Measurements from ENCODE around the gene FBLL1. TPM values are rescaled to one million over a fixed set of nuclear protein-coding genes. Genes with fewer than 3 reads are reported as not detected.

Gene FBLL1
- total and polyA plus RNA-seq, 9 of the 15 experiments (the other 6 are each of a cell fraction or from before 2014, with no cell fraction given) = not detected

DNA sequence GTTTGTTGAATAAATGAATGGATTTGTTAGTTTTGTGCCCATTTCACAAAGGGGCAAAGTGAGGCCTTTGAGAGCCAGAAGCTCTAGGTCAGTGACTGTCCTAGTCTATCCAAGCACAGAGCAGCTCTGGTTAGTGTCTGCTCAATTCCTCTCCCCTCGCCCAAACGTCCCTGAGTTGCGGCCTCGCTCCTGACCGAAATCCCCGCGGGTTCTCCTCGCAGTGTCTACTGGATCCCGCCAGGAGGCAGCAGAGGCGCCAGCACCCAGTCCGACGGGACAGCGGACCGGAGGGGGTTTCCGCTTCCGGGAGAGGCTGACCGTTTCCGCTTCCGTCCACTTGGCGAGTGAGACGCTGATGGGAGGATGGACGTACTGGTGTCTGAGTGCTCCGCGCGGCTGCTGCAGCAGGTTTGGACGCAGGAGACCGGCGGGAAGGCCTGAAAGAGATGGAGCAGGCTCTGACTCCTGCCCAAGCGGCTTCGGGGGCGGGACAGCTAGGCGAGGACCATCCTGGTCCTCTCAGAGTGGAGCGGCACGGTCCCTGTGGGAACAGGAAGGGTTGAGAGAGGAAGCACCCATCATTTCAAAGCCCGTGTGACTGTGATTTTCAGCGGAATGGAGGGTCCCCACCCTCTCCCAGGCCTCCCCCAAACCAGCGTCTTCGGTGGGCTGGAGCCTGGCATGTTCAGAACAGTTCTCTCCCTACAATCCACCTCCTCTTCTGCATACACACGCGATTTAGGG is 42.8 kb upstream of the FBLL1 start, which contains the start of gene RARS1 (continued):
- peak; percentile 95 for TF ChIP-seq POLR2G (IDR thresholded peaks at IDR 0.05; ENCODE audit: low read depth, low read length)
- TF ChIP-seq C11orf30 (IDR thresholded peaks at IDR 0.05; ENCODE audit: low read depth) = peak; percentile 93
- TF ChIP-seq, protein P1, sequence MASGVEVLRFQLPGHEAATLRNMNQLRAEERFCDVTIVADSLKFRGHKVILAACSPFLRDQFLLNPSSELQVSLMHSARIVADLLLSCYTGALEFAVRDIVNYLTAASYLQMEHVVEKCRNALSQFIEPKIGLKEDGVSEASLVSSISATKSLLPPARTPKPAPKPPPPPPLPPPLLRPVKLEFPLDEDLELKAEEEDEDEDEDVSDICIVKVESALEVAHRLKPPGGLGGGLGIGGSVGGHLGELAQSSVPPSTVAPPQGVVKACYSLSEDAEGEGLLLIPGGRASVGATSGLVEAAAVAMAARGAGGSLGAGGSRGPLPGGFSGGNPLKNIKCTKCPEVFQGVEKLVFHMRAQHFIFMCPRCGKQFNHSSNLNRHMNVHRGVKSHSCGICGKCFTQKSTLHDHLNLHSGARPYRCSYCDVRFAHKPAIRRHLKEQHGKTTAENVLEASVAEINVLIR (CRISPR knock-in tag; IDR thresholded peaks at IDR 0.05) = no peak
- peak; percentile 79; the same call in 1 of the 2 replicates for TF ChIP-seq CBX5 (IDR thresholded peaks at IDR 0.05; ENCODE audit: borderline replicate concordance, low read depth)
- TF ChIP-seq ZNF224 (CRISPR knock-in tag; IDR thresholded peaks at IDR 0.05) = no peak
- no peak; the same call in 1 of the 2 replicates for TF ChIP-seq KAT7 (CRISPR knock-in tag; IDR thresholded peaks at IDR 0.05; ENCODE audit: borderline replicate concordance)
- TF ChIP-seq, protein P2, sequence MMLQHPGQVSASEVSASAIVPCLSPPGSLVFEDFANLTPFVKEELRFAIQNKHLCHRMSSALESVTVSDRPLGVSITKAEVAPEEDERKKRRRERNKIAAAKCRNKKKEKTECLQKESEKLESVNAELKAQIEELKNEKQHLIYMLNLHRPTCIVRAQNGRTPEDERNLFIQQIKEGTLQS (IDR thresholded peaks at IDR 0.05) = no peak
- TF ChIP-seq, protein P2 (CRISPR knock-in tag; conservative IDR thresholded peaks at IDR 0.05) = no peak
- TF ChIP-seq, protein P3, sequence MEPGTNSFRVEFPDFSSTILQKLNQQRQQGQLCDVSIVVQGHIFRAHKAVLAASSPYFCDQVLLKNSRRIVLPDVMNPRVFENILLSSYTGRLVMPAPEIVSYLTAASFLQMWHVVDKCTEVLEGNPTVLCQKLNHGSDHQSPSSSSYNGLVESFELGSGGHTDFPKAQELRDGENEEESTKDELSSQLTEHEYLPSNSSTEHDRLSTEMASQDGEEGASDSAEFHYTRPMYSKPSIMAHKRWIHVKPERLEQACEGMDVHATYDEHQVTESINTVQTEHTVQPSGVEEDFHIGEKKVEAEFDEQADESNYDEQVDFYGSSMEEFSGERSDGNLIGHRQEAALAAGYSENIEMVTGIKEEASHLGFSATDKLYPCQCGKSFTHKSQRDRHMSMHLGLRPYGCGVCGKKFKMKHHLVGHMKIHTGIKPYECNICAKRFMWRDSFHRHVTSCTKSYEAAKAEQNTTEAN (CRISPR knock-in tag; IDR thresholded peaks at IDR 0.05) = no peak
- TF ChIP-seq SPI1 (IDR thresholded peaks at IDR 0.05; ENCODE audit: borderline replicate concordance, low read depth, low read length) = peak; percentile 30; the same call in 1 of the 2 replicates
- TF ChIP-seq, protein P4, sequence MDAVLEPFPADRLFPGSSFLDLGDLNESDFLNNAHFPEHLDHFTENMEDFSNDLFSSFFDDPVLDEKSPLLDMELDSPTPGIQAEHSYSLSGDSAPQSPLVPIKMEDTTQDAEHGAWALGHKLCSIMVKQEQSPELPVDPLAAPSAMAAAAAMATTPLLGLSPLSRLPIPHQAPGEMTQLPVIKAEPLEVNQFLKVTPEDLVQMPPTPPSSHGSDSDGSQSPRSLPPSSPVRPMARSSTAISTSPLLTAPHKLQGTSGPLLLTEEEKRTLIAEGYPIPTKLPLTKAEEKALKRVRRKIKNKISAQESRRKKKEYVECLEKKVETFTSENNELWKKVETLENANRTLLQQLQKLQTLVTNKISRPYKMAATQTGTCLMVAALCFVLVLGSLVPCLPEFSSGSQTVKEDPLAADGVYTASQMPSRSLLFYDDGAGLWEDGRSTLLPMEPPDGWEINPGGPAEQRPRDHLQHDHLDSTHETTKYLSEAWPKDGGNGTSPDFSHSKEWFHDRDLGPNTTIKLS (IDR thresholded peaks at IDR 0.05; ENCODE audit: borderline replicate concordance, low read depth) = peak; percentile 94
- TF ChIP-seq, protein P5, sequence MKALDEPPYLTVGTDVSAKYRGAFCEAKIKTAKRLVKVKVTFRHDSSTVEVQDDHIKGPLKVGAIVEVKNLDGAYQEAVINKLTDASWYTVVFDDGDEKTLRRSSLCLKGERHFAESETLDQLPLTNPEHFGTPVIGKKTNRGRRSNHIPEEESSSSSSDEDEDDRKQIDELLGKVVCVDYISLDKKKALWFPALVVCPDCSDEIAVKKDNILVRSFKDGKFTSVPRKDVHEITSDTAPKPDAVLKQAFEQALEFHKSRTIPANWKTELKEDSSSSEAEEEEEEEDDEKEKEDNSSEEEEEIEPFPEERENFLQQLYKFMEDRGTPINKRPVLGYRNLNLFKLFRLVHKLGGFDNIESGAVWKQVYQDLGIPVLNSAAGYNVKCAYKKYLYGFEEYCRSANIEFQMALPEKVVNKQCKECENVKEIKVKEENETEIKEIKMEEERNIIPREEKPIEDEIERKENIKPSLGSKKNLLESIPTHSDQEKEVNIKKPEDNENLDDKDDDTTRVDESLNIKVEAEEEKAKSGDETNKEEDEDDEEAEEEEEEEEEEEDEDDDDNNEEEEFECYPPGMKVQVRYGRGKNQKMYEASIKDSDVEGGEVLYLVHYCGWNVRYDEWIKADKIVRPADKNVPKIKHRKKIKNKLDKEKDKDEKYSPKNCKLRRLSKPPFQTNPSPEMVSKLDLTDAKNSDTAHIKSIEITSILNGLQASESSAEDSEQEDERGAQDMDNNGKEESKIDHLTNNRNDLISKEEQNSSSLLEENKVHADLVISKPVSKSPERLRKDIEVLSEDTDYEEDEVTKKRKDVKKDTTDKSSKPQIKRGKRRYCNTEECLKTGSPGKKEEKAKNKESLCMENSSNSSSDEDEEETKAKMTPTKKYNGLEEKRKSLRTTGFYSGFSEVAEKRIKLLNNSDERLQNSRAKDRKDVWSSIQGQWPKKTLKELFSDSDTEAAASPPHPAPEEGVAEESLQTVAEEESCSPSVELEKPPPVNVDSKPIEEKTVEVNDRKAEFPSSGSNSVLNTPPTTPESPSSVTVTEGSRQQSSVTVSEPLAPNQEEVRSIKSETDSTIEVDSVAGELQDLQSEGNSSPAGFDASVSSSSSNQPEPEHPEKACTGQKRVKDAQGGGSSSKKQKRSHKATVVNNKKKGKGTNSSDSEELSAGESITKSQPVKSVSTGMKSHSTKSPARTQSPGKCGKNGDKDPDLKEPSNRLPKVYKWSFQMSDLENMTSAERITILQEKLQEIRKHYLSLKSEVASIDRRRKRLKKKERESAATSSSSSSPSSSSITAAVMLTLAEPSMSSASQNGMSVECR (CRISPR knock-in tag; IDR thresholded peaks at IDR 0.05) = peak; percentile 63; the same call in 1 of the 2 replicates
- TF ChIP-seq YY1 (IDR thresholded peaks at IDR 0.05; ENCODE audit: borderline replicate concordance in 1 of 3, control insufficient read depth in 1 of 3, extremely low read depth in 1 of 3, insufficient read depth in 3 of 3, insufficient read length in 1 of 3, insufficient replicate concordance in 2 of 3, low read depth in 1 of 3, low read length in 2 of 3) = peak in 2 of 3 experiments; percentile 16 to 33
- peak; percentile 73 for TF ChIP-seq TAF7 (tag; IDR thresholded peaks at IDR 0.05)
- TF ChIP-seq CEBPB (tag; IDR thresholded peaks at IDR 0.05) = no peak

All from K562 (cell line).